TTC549 (cell line): ENCODE data around the gene SLC7A14.
"Not testable (repeated sequence)": the region's sequence is repeated elsewhere in the genome, so short reads cannot be mapped to it uniquely, and the experiment has no call there.

Experiments used
- FAIRE-seq: peaks from 2 replicates; lab custom pipeline; 2012; peaks lifted over from hg19 to GRCh38; lab: Jason Lieb, UNC

The SLC7A14 gene

DNA sequence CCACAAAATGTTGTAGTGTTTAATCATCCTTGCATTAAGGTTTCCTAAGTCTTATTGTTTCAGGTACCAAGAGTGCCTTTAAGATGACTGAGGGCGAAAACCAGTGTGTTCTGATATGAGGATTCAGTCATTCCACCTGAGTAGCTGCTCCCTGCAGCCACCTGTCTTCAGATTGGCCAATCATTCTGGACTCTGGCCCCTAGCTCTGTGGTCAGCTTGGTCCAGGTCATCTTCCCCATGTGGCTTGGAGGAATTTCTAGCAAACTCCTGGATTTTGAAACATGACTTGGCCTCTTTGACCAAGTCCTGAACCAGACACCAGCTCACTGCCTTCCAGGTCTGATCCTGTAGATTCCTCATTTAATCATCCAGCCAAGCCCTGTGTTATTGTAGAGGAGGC is 7.8 kb upstream of the SLC7A14 start:
- no peak for FAIRE-seq

DNA sequence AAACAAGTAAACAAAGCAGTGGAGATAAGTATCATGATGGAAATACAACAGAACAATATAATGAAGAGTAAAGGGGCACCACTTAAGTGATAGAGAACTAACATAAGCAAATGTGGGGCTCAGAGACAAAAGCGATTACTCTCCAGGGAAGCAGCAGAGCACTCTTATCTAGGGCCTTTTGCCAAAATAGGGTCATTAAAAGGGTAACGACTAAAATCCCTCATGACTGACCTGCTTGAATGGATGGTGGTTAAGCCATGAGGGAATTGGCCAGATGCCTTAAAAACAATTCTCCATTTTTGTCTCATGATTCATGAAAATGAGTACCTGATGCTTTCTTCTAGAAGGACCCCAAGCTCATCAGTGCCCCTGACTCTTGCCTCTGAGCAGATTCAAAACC is 3.2 kb upstream of the SLC7A14 start:
- no peak for FAIRE-seq

DNA sequence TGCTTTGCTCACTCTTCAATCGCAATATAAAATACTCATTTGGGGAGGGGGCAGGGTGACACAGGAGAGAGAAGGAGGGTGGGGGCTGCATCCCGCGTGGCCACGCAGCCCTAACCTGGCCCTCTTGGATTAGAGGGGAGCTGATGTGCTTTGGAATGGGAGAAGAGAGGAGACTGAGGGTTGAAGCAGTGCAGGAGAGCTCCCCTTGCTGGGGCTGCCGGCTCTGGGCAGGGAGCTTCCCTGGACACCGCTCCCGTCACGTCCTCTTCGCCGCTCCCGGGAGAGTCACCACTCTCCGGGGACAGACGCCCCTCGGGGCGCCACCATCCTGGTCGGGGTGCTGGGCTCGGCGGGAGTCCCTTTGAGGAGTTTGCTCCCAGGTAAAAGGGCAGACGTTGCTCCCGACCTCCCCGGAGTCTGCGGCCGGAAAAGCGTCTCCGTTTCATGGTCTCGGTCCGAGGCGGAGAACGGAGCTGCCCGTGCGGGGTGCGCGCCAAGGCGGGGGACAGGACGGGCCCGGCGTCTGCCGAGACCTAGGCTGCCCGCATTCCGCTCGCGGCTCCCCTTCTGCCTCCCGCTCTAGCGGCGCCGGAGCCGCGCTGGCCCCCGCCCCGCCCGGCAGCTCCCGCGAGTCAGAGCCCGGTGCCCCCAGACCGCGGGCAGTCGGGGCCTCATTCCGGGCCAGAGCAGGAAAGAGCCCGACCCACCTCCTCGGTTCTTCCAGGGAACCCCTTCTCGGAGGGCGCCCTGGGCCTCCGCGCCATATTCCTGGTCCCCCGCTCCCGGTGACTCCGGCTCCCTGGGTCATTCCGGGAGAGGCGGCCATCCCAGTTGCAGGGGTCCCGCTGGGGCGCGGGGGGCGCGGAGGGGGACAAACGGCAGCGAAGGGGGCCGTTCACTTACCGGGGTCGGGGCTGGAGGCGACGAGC is 603 bp downstream of the SLC7A14 start:
- no peak for FAIRE-seq

DNA sequence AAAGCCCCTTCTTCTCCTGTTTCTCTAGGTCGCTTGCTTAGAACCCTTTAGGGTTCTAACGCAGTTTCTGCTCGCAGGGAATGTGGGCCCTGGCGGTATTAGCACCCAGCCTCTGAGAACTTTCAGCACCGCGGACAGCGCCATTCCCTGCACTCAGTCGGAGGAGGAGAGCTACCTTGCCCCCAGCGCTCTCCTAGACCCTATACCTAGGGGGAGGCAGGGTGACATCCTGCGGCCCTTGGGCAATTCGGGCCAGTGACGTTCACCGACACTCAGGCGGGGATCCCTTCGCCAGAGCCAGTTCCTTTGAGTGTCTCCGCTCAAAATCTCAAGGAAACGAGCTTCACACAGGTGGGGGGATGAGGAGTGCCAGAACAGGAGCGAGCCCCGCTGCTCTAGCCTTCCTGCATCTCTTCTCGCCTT is 1.3 kb downstream of the SLC7A14 start:
- no peak for FAIRE-seq

DNA sequence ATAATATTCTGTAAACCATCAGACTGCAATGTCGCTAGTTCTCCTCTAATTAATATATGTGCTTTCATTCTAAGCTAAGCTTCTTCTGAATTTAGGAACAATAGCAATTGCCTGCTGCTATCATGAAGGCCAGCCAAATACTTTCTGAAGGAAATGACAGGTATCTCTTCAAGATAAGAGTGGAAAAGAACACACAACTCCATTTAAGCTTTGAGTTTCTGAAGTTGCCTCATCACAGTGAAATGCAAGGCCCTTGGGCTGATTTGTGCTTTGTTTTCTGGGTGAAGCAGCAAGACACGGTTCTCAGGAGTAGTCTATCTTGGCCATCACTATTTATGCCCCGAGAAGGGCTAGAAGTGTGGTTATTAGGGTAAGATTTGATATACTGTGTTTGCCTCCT is 6.2 kb downstream of the SLC7A14 start:
- FAIRE-seq = no peak

DNA sequence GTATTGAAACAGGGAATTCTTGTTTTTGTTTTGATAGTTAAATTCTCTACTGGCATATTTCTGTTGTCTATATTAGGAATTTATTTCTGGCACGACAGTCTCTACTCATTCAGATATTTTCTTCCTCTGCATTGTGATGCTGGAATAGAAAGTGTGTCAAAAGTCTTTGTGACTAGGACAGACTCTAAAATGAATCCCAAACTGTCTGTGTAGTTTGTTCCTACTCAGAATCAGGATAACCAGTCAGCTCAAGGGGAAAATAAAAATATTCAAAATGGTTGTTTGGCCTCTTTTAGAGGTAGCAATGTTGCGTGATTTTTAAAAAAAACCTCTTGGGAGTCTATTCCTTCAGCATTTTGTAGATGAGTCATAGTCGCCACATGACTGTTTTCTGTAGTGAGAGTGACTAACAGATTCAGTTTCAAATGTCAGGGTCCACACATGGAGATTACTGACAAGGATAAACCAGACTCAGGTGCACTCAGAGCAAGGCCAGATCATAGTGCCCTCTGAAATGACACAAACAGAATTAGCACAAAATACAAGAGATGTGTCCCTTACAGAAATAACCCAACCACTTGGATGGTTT is 13.1 kb downstream of the SLC7A14 start:
- no peak for FAIRE-seq

DNA sequence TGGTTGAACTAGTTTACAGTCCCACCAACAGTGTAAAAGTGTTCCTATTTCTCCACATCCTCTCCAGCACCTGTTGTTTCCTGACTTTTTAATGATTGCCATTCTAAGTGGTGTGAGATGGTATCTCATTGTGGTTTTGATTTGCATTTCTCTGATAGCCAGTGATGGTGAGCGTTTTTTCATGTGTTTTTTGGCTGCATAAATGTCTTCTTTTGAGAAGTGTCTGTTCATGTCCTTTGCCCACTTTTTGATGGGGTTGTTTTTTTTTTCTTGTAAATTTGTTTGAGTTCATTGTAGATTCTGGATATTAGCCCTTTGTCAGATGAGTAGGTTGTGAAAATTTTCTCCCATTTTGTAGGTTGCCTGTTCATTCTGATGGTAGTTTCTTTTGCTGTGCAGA is 18.3 kb downstream of the SLC7A14 start:
- not testable (repeated sequence) for FAIRE-seq

DNA sequence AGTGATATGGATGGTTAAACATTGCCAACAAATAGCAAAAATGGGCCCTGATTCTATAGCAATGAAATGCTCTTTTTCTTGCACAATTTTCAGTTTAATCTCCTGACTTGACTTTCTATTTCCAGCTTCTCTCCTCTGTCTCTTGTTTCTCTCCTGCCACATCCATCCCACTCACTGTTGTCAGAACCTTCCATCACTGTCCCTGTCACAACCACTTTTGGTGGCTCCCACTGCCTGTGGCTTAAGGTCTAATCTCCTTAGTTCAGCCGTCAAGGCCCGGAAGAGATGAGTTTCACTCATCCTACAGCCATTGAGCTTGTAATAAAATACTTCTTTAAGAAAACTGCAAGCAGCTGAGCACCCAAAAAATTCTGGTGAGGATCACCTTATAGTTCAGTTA is 19.5 kb downstream of the SLC7A14 start:
- no peak for FAIRE-seq

DNA sequence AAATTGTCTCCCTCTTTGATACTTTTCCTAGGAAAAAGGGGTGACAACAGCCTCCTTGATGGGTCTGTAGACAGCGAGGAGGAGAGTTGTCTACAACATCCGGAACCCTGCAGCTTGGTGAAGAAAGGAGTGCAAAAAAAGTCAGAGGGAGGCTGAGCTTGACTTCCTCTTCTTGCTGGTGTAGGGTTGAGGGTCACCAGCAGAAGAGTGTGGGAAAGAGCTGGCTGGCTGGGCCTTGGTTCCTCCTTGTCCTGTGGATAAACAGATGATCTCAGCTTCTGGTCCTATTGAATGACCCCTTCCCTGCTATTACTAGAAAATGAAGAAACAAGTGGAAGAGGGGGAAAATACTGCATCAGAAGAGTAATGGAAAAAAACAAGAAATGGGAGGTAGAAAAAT is 20.4 kb downstream of the SLC7A14 start:
- FAIRE-seq = no peak

DNA sequence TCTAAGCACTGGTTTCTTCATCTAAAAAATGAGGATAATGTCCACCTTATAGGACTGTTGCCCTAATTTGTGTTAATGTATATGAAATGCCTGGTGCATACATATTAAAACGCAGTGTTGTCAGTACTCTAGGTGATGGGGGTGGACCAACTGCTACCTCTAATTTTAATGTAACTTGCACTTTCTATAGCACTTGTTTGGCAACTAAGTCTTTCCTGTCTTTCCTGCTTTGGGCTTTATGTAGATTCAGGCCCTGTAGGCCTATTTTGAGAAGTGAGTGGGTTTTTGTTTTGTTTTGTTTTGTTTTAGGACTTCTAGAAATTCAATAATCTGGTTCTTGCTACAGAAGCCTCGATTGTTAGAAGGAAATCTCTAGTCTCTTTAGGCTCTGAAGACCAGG is 21.2 kb downstream of the SLC7A14 start:
- FAIRE-seq = no peak

DNA sequence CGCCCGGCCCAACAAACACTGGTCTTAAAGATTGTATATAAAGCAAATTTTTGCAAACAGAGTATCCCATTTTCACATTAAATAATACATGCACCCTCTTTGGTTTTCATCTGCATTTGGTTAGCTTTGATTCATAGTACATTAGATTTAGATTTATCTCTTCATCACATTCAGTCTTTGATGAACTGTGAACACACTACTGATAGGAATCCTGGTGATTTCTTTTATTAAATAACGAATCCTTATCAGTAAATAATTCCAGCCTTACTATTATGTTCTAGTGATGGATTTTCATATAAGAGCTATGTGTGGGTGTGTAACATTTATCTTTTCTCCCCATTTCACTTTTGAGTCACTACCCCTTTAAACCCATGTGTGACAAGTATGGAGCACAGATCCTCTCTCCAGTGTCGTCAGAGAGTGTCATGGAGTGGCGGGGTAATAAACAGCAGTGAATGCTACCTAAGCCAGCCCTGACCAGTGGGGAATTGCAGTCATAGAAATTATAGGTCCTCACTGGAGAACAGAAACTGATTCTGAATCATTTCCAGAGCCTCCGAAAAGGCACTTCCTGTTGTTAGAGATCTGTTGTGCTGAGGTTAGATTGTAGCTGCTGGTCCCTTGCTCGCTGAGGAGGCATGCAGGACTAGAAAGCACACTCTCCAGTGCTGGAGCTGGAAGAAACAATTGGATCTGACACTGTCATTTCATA is 22.0 kb downstream of the SLC7A14 start:
- no peak for FAIRE-seq

DNA sequence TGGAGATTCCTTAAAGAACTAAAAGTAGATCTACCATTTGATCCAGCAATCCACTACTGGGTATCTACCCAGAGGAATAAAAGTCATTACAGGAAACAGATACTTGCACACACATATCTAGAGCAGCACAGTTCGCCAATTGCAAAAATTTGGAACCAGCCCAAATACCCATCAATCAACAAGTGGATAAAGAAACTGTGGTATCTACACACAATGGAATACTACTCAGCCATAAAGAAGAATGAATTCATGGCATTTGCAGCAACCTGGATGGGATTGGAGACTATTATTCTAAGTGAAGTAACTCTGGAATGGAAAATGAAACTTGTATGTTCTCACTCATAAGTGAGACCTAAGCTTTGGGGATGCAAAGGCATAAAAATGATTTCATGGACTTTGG is 23.8 kb downstream of the SLC7A14 start:
- no peak for FAIRE-seq

DNA sequence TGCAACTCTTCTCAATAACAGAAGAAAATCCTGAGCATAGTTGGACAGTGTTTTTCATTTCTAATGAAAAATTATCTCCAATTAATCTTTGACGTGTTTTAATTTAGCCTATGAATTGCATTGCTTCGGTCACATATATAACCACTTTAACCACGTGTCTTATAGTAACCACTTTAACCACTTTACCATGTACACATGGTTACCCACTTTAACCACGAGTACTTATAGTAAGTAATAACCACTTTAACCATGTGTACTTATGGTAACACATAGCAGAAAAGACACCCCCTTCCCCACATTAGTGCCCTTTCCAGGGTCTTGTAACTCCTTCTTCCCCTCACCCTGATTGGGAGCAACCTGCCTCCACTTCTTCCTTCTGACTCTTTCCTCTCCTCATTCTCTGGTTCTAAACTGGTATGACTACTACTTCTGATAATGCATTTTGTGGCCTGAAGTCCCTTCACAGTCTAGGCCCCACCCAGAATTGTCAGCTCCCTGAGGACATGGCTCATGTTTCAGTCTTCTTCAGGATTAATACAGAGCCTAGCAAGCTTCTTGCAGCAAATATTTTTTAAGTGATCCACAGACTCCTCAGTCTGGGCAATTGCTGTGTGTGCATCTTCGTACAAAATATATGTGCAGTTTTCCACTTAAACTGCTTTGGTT is 25.0 kb downstream of the SLC7A14 start:
- no peak for FAIRE-seq

DNA sequence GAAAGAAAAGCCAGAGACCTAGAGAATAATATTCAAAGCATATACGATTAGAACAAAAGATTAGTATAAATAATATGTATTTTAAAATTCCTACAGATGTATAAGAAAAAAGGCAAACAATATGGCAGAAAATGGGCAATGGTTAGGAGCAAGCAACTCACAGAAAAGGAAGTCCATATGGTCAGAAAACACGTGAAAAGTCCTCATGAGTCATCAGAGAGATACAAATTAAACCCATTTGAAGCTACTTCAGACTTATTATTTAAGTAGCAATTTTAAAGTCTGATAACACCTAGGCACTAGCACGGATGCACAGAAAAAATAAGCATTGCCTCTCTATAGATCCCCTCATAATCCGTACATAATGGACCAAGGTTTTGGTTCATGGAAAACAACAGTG is 25.6 kb downstream of the SLC7A14 start:
- no peak for FAIRE-seq

DNA sequence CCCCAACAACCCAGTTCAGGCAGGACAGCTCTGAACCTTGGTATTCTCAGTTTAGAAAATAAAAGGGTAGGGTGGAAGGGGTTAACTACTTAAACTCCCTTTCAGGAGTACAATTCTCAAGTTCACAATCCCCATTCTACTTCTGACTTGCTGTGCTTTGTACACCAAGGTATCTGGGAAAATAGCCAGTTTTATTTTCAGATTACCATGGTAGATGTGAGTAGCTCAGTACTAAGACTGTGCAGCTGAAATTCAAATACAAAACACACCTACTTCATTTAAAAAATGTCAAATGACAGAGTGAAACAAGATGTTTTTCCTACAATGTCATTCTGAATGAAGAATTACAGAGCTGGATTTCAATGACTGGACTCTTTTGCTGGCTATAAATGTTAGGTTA is 27.4 kb downstream of the SLC7A14 start:
- no peak for FAIRE-seq

DNA sequence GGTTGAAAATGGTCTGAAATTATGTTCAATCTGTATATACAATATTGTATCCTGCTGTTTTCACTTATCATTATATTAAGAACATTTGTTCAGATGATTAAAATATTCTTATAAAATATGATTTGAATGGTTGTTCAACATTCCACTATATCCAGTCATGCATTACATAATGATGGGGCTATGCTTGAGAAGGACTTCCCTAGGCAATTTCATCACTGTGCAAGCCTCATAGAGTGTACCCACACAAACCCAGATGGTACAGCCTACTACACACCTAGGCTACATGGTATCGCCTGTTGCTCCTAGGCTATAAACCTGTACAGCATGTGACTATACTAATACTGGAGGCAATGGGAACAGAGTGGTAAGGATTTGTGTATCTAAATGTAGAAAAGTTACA is 30.5 kb downstream of the SLC7A14 start:
- FAIRE-seq = no peak

DNA sequence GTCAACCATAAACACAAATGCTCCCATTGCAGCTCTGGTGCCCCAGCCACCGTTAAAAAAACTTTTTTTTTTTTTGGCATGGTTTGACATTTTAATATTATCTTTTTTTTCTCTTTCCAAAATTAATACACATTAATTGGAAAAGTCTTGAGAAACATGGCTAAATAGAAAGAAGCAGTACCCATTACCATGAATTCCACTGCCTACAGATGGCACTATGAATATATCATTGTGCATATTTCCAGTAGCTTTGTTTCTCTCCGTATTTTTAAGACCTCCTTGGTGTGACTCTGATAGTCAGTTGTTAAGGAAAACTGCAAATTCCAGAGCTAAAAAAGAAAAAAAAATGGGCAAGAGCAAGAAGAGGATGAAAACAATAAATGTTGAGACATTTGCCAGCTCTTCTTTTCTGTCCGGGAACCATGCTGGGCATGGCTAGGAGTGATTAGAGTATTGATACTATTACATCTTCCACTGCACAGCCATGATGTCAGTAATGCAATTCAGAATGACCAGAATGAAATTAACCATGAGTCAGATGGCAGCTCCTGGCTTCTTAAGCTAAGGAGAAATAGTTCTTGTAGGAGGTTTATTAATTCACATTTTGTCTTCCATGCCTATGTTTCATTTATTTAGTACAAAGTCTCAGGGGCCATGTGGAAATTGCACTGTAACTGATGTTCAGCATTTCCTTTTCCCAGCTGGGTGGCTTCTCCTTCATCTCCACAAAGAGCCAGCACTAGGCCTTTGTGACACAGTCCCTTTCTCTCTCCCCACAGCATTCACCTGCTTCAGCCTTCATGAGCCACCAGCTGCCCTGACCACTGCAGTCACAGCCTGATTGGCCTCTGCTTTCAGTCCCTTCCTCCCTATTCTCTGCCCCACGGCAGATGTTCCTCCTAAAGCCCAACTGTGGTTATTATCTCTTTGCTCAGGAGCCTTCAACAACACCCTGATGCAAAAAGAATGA is 31.8 kb downstream of the SLC7A14 start:
- FAIRE-seq = no peak

DNA sequence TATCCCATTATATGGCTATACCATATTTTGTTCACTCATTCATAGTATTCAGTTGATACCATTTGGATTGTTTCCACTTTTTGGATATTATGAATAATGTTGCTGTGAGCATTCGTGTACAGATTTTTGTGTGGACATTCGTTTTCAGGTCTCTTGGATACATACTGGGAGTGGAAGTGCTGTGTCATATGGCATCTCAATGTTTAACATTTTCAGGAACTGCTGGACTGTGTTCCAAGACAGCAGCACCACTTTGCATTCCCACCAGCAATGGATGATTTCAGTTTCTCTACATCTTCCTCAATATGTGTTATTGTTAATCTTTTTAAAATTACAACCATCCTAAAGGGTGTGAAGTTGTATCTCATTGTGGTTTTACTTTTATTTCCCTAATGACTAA is 34.6 kb downstream of the SLC7A14 start:
- no peak for FAIRE-seq

DNA sequence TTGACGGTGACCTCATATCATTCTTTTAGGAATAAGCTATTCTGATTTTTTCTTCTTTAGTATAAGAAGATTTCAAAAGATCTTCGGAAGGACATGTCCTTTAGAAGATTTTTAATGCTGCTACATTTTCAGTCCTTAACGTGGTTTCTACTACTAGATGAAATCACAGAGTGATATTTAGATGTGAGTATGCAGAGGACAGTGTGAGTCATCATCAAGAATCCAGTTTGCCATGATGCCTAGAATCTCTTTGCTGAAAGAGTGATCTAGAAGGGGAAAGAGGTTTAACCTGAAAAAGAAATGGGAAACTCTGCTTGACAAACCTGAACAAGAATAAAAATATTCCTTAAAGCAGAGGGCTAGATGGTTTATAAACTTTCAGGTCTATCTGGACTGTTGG is 43.2 kb downstream of the SLC7A14 start:
- no peak for FAIRE-seq

DNA sequence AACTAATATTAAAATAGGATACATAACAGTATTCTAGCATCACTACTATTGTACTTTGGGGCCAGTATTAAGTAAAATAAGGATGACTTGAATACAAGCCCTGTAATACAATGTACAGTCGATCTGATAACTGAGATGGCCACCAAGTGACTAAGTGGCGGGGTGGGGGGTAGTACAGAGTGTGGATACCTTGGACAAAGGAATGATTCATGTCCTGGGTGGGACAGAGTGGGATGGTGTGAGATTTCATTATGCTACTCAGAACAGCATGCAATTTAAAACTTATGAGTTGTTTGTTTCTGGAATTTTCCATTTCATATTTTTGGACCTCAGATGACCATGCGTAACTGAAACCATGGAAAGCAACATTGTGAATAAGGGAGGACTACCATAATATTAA is 46.0 kb downstream of the SLC7A14 start:
- FAIRE-seq = no peak

DNA sequence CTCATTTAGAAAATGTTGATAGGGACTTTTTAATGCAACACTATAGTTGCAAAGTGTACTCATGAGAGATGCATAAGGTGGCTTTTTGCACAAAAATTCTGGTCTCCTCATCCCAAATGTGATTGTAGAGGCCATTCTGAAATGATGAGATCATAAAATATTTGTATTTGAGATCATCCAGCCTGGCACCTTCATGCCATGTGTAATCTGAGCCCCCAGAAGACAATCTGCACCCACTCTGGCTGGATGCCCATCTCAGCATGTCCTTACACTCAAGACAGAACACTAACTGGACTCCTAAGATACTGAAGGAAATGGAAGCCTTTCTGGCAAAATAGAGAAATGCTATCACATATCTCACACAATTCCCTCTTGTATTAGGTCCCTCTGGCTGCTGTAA is 49.2 kb downstream of the SLC7A14 start:
- FAIRE-seq = no peak

DNA sequence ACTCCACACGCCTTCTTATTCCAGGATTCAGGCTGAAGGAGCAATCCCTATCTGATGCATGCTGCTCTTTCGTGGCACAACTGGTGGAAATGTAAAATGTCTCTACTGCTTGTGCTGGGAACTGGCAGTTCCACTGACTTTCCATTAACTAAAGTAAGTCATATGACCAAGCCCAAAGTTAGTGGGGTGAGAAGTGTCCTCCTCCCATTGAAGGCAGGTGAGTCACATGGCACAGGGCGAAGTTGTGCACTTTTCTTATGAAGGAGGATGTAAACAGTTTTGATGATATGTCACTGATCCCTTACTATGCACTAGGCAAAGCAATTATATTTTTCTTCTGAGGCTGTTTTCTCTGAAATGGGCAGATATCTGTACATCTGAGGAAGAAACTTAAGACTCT is 51.6 kb downstream of the SLC7A14 start:
- no peak for FAIRE-seq
